Body of pancreas (tissue), 4 donors: ENCODE measurements around the gene ALDH1A1. TPM values are rescaled to one million over a fixed set of nuclear protein-coding genes. Genes with fewer than 3 reads are reported as not detected.

Experiments used
- ATAC-seq: fragments of 150-250 bp; one replicate; pipeline ENCODE4 v1.9.1; 2016
- DNase-seq, 4 donors: peaks; one replicate each; pipeline ENCODE4 v3.0.0-alpha.2; 2019
- H3K27ac ChIP-seq, 4 donors: fragments of 200-600 bp; sonication (generic); 1 replicate in 3 of 4; 2 replicates in 1 of 4; pipeline versions ENCODE4 v1.5.1 to v1.6.1; 2016 to 2019; ENCODE audit warnings: mild to moderate bottlenecking in 1 of 4, mixed read lengths in 1 of 4, moderate library complexity in 1 of 4
- H3K27me3 ChIP-seq, 2 donors: fragments of 200-600 bp; sonication (generic); one replicate each; pipeline ENCODE4 v1.6.0; 2016; ENCODE audit warnings: mild to moderate bottlenecking in 1 of 2
- H3K36me3 ChIP-seq, 2 donors: fragments of 200-600 bp; sonication (generic); replicated peaks in 1 of 2; 2 replicates each; pipeline ENCODE4 v1.5.1; 2016; ENCODE audit warnings: low read depth in 2 of 2; ENCODE audit not compliant: insufficient read depth in 1 of 2
- H3K4me1 ChIP-seq: fragments of 200-600 bp; sonication (generic); one replicate; pipeline ENCODE4 v1.6.0; 2016
- H3K4me3 ChIP-seq, 2 donors: fragments of 200-600 bp; sonication (generic); 1 replicate in 1 of 2; 2 replicates in 1 of 2; pipeline ENCODE4 v1.5.1; 2016 to 2019
- H3K9me3 ChIP-seq, 3 donors: fragments of 200-600 bp; sonication (generic); 1 replicate in 2 of 3; 2 replicates in 1 of 3; pipeline ENCODE4 v1.5.1; 2016
- CTCF ChIP-seq, 7 experiments: fragments of 450-650 bp in 4 of 7; fragments of 200-600 bp in 3 of 7; sonication (generic) in 3 of 7; IDR thresholded peaks; one replicate each; pipeline ENCODE4 v1.5.1; 2016 to 2019; ENCODE audit warnings: antibody characterized with exemption in 7 of 7
- POLR2A ChIP-seq, 3 donors: fragments of 450-650 bp; IDR thresholded peaks; one replicate each; pipeline ENCODE4 v1.6.1; 2016; ENCODE audit warnings: antibody characterized with exemption in 3 of 3, mild to moderate bottlenecking in 2 of 3
- WGBS, 2 donors: methylation state at CpG; one replicate each; pipeline ENCODE4 v1.1.5; 2017; 5-methylcytosine and 5-hydroxymethylcytosine counted together
- intact Hi-C: fragments of 100-400 bp; cut with DNase I; formaldehyde crosslinking; loops from one replicate; pipeline ENCODE4 v1.15.1; 2023
- total RNA-seq, 2 donors: library from RNA; depleted of rRNA; stranded (reverse); fragments of >200 nt; gene quantifications; one replicate each; pipeline ENCODE4 v1.1.0, GENCODE V29; 2016

Gene ALDH1A1
- total RNA-seq, 2 donors from 2014 or later = 87.7 to 184 TPM

DNA sequence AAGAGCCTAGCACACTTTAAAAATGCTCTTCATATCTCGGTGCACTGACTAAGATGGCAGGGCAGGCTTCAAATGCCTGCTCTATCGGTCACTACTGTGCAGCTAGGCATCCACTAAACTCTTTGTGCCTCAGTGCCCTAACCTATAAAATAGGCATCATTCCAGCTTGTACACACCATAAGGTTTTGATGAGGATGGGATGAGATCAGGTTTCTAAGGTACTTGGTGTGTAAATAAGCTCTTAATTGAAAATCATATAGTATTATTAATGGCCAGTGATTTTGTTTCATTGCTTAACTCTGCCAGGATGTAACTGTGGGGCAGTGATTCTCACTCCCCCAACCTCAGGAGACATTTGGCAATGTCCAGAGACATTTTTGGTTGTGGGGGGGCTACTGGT is 78.5 kb downstream of the ALDH1A1 start:
- no peaks in the 10 kb centered on the region for H3K27me3 ChIP-seq
- no peaks in the 10 kb centered on the region for H3K36me3 ChIP-seq
- WGBS, 2 donors = 93 to 98% methylated on average over 2 of the region's 2 CpGs
- intact Hi-C loops = loop anchor here (10.0 kb wide), 1 partner anchor 210 kb away; no protein-coding TSS in a partner anchor
- H3K27ac ChIP-seq = no peak overlapping the region
- TF ChIP-seq POLR2A (IDR thresholded peaks at IDR 0.05) (no peak), CTCF (IDR thresholded peaks at IDR 0.05) (no peak)
- H3K4me1 ChIP-seq = peaks cover 3% of the 10 kb centered on the region
- no peaks in the 10 kb centered on the region for H3K9me3 ChIP-seq
- H3K4me3 ChIP-seq = no peak overlapping the region
- DNase-seq (no peak), ATAC-seq (no peak)

- Histone ChIP-seq H3K4me1 (peaks cover 3% of the 10 kb centered on the region), H3K4me3 (no peak overlapping the region), H3K27ac (no peak overlapping the region), H3K36me3 (no peaks in the 10 kb centered on the region), H3K27me3 (no peaks in the 10 kb centered on the region), H3K9me3 (no peaks in the 10 kb centered on the region)
- DNase-seq = no peak
- intact Hi-C loops = loop anchor here (10.0 kb wide), 1 partner anchor 211 kb away; no protein-coding TSS in a partner anchor
- no peak for ATAC-seq
- 24 to 33% methylated on average over 1 of the region's 1 CpG for WGBS, 2 donors
- TF ChIP-seq CTCF (IDR thresholded peaks at IDR 0.05) (no peak), POLR2A (IDR thresholded peaks at IDR 0.05) (no peak)
These were observed 79.4 kb downstream of the ALDH1A1 start for GRCh38 chr9:72873456-72873855.

DNA sequence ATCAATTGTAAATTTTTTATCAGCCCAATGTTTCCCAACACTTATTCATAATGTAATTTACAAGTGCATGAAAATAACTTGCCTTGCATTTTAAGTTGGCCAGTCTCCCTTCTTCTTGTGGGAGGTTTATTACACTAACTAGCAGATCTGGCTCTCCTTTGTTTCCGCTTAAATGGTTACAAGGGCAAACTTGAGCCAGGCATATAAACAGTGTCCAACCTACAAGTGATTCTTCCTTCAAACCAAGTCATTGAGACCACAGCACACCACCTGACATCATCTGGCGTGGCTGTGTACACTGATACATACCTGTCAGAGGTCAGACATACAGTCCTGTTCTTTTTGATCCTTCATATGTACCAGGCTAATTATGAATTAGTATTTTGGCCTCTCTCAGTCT is 80.1 kb downstream of the ALDH1A1 start:
- DNase-seq (no peak), ATAC-seq (no peak)
- Histone ChIP-seq H3K36me3 (no peaks in the 10 kb centered on the region), H3K4me3 (no peak overlapping the region), H3K4me1 (peaks cover 3% of the 10 kb centered on the region), H3K9me3 (no peaks in the 10 kb centered on the region), H3K27me3 (no peaks in the 10 kb centered on the region), H3K27ac (no peak overlapping the region)
- intact Hi-C loops = loop anchor here (10.0 kb wide), 1 partner anchor 212 kb away; no protein-coding TSS in a partner anchor
- TF ChIP-seq POLR2A (IDR thresholded peaks at IDR 0.05) (no peak), CTCF (IDR thresholded peaks at IDR 0.05) (no peak)
- WGBS, 2 donors = 84 to 97% methylated on average over 2 of the region's 2 CpGs

DNA sequence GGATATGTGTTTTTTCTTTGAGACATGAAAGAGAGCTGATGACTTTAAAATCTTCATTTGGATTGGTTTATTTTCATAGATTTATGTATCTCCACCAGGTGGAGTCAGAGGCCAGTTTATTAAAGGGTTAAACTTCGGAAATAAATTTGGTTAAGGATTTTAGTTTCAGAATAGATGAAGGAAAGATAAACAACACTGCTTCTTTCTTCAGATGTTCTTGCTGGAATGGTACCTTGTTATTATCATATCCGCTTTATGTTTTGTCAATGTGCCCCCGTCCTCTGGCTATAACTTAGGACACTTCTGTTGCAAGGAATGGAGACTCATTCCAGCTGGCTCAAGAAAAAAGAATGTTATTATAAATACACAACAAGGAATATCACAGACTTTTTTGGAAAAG is 81.2 kb downstream of the ALDH1A1 start:
- TF ChIP-seq POLR2A (IDR thresholded peaks at IDR 0.05) (no peak), CTCF (IDR thresholded peaks at IDR 0.05) (peak; percentile 15 to 75 (median 63))
- WGBS, 2 donors = 38 to 49% methylated on average over 3 of the region's 3 CpGs
- ATAC-seq (no peak), DNase-seq (no peak)
- Histone ChIP-seq H3K4me1 (peaks cover 3% of the 10 kb centered on the region), H3K9me3 (no peaks in the 10 kb centered on the region), H3K4me3 (no peak overlapping the region), H3K27me3 (no peaks in the 10 kb centered on the region), H3K27ac (no peak overlapping the region), H3K36me3 (no peaks in the 10 kb centered on the region)
- intact Hi-C loops = loop anchor here (10.0 kb wide), 1 partner anchor 213 kb away; no protein-coding TSS in a partner anchor

DNA sequence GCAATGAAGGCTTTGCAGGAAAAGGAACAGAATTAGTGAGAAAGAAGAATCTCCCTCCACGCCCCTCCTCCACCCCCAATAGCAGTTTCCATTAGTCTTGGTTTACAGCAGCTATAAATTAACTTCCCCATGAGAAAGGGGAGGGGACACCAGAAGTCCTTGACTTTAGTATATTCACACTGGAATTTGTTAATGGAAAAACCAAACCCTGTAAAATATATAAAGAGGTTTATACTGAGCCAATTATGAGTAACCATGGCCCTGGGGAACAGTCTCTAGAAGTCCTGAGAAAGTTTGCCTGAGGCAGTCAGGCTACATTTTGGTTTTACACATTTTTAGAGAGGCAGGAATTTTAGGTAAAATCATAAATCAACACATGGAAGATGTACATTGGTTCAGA is 88.5 kb downstream of the ALDH1A1 start:
- TF ChIP-seq CTCF (IDR thresholded peaks at IDR 0.05) (no peak), POLR2A (IDR thresholded peaks at IDR 0.05) (no peak)
- WGBS, 2 donors = 96 to 100% methylated on average over 1 of the region's 1 CpG
- intact Hi-C loops = no loop called here
- ATAC-seq (no peak), DNase-seq (no peak)
- Histone ChIP-seq H3K4me1 (peaks cover 6% of the 10 kb centered on the region), H3K27me3 (no peaks in the 10 kb centered on the region), H3K4me3 (no peak overlapping the region), H3K36me3 (no peaks in the 10 kb centered on the region), H3K9me3 (no peaks in the 10 kb centered on the region), H3K27ac (no peak overlapping the region)
